AG20443 (cell line): ENCODE results near the gene METAP1.
"Not testable (repeated sequence)": the region's sequence is repeated elsewhere in the genome, so short reads cannot be mapped to it uniquely, and the experiment has no call there.

Experiments
- DNase-seq: peaks from one replicate; pipeline ENCODE4 v3.0.0; 2012; ENCODE audit warnings: low spot score, mixed read lengths

The METAP1 gene

DNA sequence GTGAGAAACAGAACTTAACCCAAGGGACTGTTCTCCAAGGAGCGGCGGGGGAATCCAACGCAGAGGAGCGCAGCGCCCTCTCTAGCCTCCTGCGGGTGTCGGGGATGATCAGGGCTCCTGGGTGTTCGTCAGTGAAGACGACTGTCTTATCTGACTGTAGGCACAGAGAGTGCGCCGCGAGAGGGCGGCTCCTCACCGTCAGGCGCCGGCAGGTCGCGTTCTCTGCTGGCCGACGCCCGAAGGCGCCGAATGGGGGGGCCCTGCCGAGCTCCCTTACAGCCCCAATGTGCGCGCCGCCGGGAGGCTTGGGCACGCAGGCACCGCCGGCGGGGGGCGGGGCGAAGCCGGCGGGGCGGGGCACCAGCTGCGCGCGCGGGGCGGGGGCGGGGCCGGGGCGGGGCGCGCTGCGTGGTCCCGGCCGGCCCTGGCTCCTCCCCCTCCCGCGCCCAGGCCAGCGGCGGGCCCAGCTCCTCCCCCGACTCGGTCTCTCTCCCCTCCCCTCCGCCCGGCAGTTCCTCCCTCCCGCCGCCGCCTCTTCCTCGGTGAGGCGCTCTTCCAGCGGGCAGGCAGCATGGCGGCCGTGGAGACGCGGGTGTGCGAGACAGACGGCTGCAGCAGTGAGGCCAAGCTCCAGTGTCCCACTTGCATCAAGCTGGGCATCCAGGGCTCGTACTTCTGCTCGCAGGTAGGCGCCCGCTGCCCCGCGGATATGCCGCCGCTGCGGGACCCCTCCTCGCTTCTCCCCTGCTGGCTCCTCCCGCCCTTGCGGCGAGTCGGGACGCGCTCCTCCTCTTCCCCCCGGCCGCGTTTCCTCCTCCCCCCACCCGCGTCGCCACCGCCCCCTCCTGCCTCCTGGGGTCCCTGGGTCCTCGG lies at the start of gene METAP1:
METAP1 (plus strand) TSS at position 539 of the 873 bp plus-strand sequence; CDS start at position 572, 33 bp downstream.
- peak; percentile 98 for DNase-seq

DNA sequence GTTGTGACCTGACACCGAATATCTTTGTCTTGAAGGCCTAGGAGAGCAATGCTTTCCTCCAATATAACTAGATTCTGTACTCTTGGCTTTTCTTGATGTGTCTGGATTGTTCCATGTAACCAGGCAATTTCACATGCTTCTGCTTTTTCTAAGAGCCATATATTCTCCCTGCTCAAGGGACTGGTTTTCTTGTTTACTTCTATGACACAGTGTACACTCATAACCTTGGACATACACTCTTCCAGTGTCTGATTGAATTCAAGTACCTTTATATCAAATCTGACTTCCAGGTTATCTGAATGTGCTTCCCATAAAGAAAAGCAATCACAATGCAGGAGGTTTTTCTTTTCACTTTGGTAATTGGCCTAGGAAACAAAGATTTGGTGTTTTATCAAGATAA lies 49.2 kb upstream of the METAP1 start:
- no peak for DNase-seq

DNA sequence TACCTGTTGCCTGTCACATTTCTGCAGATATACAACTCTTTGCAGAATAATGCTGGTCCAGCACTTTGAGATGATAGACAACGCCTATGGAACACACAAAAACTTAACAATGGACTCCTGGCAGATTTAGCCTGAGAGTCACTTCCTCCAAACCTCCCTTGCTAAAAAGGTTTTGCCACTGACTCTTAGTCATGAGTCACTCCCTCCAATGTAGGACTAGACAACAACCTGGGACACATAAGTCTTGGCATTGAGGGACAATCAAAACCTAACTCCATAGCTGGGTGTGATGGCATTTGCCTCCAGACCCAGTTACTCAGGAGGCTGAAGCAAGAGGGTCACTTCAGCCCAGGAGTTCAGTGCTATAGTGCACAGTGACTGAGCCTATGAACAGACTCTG lies 44.6 kb upstream of the METAP1 start:
- no peak for DNase-seq

DNA sequence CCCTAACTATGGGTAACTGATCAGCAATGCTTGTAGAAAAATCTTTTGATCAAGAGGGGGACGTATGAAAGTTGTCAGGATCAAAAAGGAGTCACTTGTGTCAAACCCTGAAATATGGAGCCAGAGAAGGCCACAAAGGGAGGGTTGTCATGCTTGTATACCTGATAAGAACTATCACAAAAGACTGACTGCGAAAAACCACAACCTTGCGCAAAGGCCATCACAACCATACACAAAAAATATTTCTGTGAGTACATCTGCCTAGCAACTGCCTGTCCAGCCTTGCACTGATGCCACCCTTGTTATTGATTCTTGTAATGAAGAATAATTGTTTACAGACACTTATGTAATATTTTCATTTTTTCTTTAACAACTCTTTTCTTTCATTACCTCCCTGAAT lies 43.8 kb upstream of the METAP1 start:
- DNase-seq, result no peak

DNA sequence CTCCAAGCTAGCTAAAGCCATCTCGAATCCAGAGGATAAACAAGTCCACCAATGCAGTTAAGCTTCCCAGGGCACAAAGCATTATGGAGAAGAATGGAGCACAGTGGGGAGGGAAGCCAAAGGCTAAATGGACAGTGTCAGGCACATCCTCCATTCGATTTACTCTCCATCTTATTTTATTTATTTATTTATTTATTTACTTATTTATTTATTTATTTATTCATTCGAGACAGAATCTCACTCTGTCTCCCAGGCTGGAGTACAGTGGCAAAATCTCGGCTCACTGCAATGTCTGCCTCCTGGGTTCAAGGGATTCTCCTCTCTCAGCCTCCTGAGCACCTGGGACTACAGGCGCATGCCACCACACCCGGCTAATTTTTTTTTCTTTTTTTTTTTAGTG lies 40.3 kb upstream of the METAP1 start:
- no peak for DNase-seq

DNA sequence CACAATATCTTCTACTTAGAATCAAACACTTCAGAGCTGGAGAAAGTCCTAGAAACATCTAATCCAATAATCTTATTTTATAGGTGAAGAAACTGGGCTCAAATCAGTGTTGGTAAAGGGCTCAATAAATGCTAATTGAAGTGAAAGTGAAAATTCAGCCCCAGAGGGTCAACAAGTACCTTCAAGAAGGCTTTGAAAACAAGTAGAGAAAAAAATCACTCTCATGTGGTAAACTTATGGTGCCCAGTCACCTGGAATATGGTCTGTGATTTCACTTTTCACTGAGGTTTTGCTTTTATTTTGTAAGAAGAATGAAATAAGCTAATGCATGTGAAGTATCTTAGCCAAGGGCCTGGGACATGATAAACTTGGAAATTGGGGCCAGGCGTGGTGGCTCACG lies 37.5 kb upstream of the METAP1 start:
- no peak for DNase-seq

DNA sequence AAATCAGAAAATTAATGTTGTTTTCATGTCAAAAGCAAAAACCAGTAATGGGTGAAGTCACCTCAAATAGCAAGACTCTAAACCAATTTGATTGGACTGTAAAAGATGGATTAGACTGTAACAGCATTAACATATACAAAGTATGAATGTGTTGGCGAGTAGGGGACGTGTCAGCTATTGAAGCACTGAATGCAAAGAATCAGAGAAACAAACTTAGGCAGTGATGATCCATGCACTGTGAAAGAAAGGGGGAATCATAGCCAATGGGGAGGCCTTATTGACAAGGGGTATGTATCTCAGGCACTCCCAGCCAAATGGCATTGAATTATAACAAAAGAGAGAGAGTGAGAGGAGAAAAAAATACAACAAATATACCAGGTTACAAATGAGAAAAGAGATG lies 36.1 kb upstream of the METAP1 start:
- no peak for DNase-seq

DNA sequence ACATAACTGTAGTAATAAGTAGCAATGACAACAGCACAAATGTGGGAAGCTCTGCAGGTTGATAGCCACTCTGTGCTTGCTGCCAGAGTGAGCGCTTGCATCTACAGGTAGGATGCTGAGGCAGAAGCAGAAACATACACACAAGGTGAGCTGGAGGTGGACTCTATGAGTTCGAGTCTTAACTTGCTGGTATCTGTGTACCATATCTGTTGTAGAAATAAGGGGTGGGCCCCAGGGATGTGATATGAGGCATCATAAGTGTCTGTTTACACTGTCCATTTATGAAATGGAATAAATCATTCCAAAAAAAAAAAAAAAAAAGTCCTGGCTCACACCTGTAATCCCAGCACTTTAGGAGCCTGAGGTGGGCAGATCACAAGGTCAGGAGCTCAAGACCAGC lies 33.8 kb upstream of the METAP1 start:
- no peak for DNase-seq

DNA sequence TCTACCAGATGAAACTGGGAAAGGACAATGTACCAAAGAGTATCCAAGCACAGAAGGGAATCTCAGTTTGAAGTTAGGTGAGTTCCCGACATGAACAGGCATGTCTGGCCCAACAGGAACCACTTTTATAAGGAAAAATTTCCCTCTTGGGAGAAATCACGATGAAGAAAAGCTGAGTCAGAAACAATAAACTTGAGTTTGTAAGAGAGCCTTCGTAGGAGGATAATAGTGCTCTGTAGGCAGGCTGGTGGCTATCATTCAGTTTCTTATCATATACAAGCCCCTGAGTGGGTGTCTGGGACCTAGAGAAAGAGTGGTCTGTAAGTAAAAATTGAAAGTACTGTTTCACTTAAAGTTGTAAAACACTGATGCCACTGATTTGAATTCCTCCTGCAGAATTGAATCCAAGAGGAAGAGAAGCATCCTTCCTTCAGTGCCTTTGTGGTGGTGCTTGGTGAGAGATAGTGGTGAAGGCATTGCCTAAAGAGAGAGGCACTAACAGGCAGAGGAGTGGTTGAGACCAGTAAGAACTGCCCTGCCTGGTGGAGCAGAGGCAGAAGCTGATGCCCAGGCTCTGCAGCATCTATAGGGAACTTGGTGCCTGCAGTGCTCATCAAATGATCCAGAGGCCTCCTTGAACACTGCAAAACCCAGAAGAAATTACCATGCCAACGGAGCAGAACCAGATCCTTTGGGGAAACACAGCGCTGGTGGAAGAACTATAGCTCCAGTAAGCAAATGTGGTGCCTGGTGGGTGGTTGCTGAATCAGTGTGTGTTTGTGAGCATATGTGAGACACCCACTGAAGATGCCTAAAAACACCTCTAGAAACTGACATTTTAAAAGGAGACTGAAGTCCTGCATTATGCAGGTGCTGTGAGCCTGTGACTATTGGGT lies 31.7 kb upstream of the METAP1 start:
- no peak for DNase-seq

DNA sequence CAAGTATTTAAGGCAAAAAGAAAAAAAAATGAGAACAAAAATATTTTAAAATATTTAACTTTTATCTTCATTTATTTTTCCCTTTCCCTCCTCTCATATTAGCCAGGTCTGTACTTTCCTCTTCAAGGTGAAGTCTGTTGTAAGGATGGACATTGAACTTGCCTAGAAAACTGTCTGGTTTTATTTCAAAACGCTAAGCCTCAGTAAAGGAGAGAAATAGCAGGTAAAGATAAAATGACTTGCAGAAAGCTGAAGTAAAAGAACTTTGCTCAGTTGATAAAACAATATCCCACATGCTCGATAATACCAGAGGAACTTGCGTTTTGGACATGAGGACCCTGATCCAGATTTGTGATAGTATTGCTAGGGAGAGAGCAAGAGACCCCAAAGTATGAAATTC lies 28.6 kb upstream of the METAP1 start:
- DNase-seq, result no peak

DNA sequence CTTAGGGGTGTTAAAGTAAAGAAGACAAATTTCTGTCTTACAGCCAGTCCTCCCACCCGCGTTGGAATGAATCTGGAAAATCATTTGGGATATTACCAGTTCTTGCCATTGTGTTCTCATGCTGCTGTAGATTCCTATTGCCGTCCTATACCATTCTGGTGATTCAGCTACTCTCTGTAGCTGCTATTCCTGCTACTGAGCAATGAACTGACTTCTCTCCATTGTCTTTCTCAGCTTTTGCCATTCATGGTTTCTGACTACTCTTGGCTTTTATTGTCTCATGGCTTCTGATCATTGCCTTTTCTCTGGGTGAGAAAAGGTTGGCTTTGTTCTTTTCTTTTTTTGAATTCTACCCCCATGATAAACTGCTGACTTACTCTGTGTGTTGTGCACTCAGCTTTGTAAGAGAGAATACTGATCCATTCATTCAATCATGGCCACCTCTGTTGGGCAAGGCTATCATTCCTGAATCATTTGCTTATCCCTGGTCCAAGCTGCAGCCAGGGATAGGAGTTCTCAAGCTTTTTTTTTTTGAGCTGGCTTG lies 27.7 kb upstream of the METAP1 start:
- DNase-seq, result no peak

DNA sequence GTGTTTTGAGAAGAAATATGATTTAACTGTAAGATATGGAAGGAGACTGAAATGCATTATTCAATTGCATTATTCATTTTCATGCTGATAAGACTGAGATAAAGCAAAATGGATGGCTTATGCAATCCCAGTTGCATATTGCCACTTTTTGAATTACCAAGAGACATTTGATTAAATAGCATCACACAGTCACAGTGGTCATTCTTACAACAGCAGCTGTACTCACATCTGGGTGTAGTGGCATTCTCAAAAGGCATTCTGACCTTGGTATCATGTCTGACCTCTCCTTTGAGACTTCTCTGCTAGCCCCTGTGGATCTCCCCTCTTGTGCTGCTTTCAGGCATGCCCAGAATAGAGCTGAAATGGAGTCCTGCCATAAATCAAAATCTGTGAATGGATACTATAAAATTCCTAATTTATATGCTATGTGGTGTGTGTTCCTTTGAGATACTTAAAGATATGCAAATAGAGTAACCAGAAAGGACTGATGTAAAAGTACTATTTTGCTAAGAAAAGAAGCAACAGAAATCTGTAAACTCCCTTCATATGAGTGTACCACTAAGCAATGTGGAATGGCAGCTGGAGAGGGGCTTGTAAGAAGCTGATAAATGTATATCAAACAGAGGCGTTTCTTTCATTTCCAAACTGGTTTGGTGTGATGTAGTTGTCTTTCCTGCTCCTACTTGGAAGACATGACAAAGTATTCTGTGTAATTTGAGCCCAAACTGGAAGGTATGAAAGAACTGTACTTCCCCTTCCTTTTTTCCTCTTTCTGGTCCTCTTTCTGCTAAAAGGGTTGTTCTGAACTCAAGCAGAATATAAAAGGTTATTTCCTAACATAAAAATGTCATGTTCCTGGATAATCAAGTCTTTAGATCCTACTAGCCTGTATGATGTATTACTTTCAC lies 25.4 kb upstream of the METAP1 start:
- no peak for DNase-seq

DNA sequence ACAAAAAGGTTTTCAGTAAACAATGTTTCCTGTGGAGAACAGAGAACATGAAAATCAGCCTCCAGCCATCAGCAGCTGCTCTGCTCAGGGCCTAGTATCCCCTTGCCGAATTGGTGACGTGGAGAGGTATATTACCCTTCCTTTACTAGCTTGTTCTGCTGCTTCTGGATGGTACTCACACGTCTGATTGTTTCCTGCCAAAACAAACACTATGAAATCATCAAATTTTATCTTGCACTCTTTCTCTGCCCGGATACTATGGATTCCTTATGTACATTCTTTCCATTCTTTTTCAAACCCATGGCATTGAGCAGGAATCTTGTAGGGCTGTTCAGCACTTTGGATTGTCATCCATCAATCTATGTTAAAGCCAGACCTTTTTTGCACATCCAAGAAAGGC lies 18.8 kb upstream of the METAP1 start:
- no peak for DNase-seq

DNA sequence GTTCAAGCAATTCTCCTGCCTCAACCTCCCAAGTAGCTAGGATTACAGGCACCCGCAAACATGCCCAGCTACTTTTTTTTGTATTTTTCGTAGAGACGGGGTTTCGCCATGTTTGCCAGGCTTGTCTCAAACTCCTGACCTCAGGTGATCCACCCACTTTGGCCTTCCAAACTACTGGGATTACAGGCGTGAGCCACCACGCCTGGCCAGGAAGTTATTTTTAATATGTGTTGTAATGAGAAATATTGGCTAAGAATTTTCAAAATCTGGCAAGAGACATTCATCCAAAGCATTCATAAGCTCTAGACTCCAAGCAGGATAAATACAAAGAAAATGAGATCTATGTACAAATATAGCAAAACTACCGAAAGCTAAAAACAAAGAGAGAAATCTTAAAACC lies 18.0 kb upstream of the METAP1 start:
- no peak for DNase-seq

DNA sequence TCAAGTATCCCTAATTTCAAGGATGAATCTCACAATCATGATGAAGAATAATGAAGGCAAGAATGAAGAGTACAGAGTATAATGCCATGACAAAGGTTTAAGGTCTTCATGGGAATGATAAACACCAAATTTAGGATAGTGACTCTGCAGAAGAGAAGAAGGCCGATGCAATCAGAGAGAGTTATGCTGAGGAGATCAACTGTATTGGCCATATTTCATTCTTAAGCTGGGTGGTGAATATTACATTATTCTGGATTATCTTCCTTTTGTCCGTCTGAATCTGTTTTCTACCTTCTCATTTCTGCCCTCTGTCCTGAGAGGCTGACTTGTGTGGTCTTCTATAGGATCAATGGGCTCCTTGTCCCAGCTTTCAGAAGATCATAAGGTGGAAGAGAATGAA lies 7.8 kb upstream of the METAP1 start:
- DNase-seq, result no peak

DNA sequence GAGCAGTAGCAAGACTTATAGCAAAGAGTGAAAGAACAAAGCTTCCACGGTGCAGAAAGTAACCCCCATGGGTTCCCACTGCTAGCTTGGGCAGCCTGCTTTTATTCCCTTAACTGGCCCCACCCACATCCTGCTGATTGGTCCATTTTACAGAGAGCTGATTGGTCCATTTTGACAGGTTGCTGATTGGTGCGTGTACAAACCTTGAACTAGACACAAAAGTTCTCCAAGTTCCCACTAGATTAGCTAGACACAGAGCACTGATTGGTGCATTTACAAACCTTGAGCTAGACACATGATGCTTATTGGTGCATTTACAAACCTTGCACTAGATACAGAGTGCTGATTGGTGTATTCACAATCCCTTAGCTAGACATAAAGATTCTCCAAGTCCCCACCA lies 2.7 kb upstream of the METAP1 start:
- not testable (repeated sequence) for DNase-seq

DNA sequence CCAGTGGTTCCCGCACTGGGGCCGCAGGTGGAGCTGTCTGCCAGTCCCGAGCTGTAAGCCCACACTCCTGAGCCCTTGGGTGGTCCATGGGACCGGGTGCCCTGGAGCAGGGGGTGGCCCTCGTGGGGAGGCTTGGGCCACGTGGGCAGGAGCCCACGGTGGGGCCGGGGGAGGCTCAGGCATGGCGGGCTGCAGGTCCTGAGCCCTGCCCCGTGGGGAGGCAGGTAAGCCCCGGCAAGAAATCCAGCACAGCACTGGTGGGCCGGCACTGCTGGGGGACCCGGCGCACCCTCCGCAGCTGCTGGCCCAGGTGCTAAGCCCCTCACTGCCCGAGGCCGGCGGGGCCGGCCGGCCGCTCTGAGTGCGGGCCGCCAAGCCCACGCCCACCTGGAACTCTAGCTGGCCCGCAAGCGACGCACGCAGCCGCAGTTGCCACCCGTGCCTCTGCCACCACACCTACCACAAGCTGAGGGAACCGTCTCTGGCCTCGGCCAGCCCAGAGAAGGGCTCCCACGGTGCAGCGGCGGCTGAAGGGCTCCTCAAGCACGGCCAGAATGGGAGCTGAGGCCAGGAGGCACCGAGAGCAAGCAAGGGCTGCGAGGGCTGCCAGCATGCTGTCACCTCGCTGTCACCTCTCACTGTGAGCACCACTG lies 2.0 kb upstream of the METAP1 start:
- DNase-seq, result no peak

DNA sequence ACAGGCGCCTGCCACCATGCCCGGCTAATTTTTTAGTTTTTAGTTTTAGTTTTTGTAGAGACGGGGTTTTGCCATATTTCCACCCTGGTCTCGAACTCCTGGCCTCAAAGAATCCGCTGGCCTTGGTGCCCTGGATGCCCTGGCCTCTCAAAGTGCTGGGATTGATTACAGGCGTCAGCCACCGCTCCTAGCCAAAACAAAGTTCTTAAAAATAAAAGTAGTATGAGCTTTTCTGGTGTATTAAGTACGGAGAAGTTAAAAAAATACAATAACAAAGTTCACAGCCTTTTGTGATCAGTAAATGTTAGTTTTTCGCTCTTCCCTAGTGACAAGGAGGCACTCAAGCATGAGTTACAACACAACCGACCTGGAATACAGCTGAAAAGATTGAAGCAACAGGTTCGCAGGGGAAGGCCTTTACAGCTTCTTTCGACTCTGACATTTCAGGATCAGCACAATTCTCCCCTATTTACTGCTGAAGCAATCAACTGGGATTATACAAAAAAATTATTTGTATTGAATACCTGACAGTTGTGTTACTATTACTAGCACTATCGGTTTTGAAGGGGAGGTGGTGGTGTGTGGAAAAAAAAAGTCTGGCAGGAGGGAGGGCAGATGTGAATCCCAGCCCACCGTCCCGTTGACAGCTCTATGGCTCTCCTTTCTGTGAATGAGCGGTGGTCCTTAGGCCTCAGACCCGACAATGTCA lies 893 bp upstream of the METAP1 start:
- peak; percentile 24 for DNase-seq

DNA sequence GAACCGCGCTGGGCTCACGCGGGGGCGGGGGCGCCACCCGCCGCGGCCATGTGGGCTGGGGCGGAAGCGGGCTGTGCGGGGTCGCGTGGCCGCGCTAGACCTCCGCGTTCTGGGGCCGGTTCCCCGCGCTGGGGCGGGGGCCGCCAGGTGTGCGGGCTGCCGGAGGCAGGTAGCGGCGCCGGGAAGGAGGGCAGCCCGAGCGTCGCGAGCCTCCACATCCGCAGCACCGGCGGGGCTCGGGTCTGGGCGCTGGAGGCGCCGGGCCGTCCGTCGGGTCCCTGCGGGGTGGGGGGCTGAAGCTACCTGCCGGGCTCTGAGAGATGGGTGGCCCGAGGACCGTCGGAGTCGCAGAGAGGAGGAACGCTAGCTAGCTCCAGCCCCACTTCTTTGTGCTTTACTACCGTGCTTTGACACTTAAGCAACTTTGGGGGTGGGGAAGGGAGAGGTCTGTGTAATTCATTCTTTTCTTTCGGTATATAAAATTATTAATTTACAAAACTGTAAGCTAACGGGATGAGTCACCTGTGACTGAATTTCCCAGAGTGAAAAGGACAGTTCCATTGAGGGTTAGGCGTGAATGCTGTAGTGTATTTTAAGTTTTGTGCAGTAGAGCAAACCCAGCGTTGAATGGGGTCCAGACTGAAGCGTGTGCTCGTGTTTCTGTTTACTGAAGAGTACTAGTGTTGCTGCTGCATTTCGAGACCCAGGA lies 689 bp downstream of the METAP1 start:
- DNase-seq, result peak; percentile 32

DNA sequence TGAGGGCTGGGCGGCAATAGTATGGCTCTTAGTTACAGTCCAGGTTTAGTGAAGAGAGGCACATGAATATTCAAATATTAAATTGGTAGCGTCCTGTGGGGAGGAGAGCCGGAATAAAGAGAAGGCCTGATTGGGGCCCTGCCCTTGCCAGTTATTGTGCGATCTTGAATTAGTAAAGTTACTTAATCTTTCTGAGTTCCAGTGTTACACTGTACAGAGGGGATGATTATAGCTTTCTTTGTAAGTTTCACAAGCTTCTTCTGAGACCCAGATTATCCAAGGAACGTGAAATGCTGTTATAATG lies 1.2 kb downstream of the METAP1 start:
- DNase-seq, result no peak
